HepG2 (cell line): ENCODE data around the gene RTF1. TPM values are rescaled to one million over a fixed set of nuclear protein-coding genes. Genes with fewer than 3 reads are reported as not detected.
A peak's percentile ranks its signal among the peaks of the same experiment; 100 is the strongest.

Experiments
- ATAC-seq: fragments of 200-7000 bp; cut with Tn5 transposase; 3 replicates; pipeline ENCODE4 v1.9.1; 2020; ENCODE audit warnings: mild to moderate bottlenecking, moderate library complexity
- BruUV-seq: library from RNA; stranded (reverse); fragments of 400-500 nt; replicated peaks from 2 replicates; lab custom pipeline; 2021; lab: Mats Ljungman, UMichigan
- CTCF ChIA-PET: fragments of 300-600 bp; formaldehyde crosslinking; extraction: SDS; loops from one replicate; lab custom pipeline; 2021; ENCODE audit warnings: low total read pairs, inconsistent platforms, low intra/inter-chr PET ratio; lab: Yijun Ruan, JAX
- POLR2A ChIA-PET: fragments of 350-600 bp; sonication (Branson Sonifier 250); formaldehyde crosslinking; loops from one replicate; lab custom pipeline; 2020; ENCODE audit warnings: antibody characterized with exemption, inconsistent platforms; lab: Yijun Ruan, JAX
- DNase-seq: peaks from one replicate; pipeline ENCODE4 v3.0.0-alpha.2; 2015; ENCODE audit warnings: low spot score
- FAIRE-seq: peaks from 3 replicates; lab custom pipeline; 2011; peaks lifted over from hg19 to GRCh38; lab: Jason Lieb, UNC
- H2AFZ ChIP-seq: one replicate; pipeline ENCODE4 v1.6.1; 2011; ENCODE audit warnings: low read length, inconsistent platforms
- H3K27ac ChIP-seq: fragments of 300-600 bp; 3 replicates; pipeline ENCODE4 v1.8.0; 2011; ENCODE audit warnings: mixed run types, mild to moderate bottlenecking, mixed read lengths, low read length, inconsistent platforms; ENCODE audit not compliant: insufficient read depth; ENCODE audit errors: extremely low read length
- H3K27me3 ChIP-seq, 2 experiments: fragments of 200-600 bp in 1 of 2; 2 replicates in 1 of 2; 3 replicates in 1 of 2; pipeline versions ENCODE4 v1.6.0 to v1.8.0; 2011; ENCODE audit warnings: low read length in 2 of 2, mild to moderate bottlenecking in 2 of 2, moderate library complexity in 2 of 2, inconsistent platforms in 1 of 2; ENCODE audit not compliant: insufficient read depth in 2 of 2, control insufficient read depth in 1 of 2
- H3K36me3 ChIP-seq, 2 experiments: fragments of 200-600 bp in 1 of 2; replicated peaks in 1 of 2; 2 replicates in 1 of 2; 3 replicates in 1 of 2; pipeline versions ENCODE4 v1.5.1 to v1.8.0; 2011; ENCODE audit warnings: low read length in 2 of 2, inconsistent platforms in 1 of 2; ENCODE audit not compliant: insufficient read depth in 2 of 2, control insufficient read depth in 1 of 2
- H3K4me1 ChIP-seq: 2 replicates; pipeline ENCODE4 v1.5.1; 2012; ENCODE audit warnings: low read length, inconsistent platforms; ENCODE audit not compliant: insufficient read depth
- H3K4me2 ChIP-seq: 2 replicates; pipeline ENCODE4 v1.6.0; 2011; ENCODE audit warnings: low read depth, low read length, inconsistent platforms
- H3K4me3 ChIP-seq, 3 experiments: fragments of 200-600 bp in 1 of 3; sonication (generic), shearing (Covaris generic) in 1 of 3; replicated peaks in 1 of 3; 2 replicates each; pipeline ENCODE4 v1.5.1; 2011 to 2016; ENCODE audit warnings: low read length in 3 of 3, inconsistent platforms in 2 of 3, low read depth in 2 of 3, mild to moderate bottlenecking in 2 of 3, control low read depth in 1 of 3, mixed read lengths in 1 of 3; ENCODE audit not compliant: insufficient read depth in 1 of 3
- H3K79me2 ChIP-seq: one replicate; pipeline ENCODE4 v1.6.1; 2011; ENCODE audit warnings: low read length, inconsistent platforms; ENCODE audit not compliant: insufficient read depth
- H3K9ac ChIP-seq: 2 replicates; pipeline ENCODE4 v1.6.0; 2011; ENCODE audit warnings: mild to moderate bottlenecking, low read depth, low read length, inconsistent platforms; ENCODE audit not compliant: insufficient read depth
- H3K9me3 ChIP-seq: 2 replicates; pipeline ENCODE4 v1.5.1; 2012; ENCODE audit warnings: mild to moderate bottlenecking, low read length
- H4K20me1 ChIP-seq: 2 replicates; pipeline ENCODE4 v1.6.0; 2011; ENCODE audit warnings: inconsistent platforms, mild to moderate bottlenecking, low read length, moderate library complexity; ENCODE audit not compliant: insufficient read depth
- ATF7 ChIP-seq, 2 experiments: fragments of 450-650 bp in 1 of 2; sonication (generic) in 1 of 2; formaldehyde crosslinking in 1 of 2; IDR thresholded peaks; 2 replicates each; pipeline versions ENCODE4 v1.4.0 to v1.6.1; 2016 to 2020; ENCODE audit warnings: antibody characterized with exemption in 1 of 2, mild to moderate bottlenecking in 1 of 2, missing genetic modification reagents in 1 of 2
- FOXA1 ChIP-seq, 2 experiments: fragments of 450-650 bp in 1 of 2; sonication (generic) in 1 of 2; formaldehyde crosslinking in 1 of 2; IDR thresholded peaks; 2 replicates each; pipeline versions ENCODE4 v1.4.0 to v1.6.1; 2016 to 2020; ENCODE audit warnings: missing genetic modification reagents in 1 of 2
- KDM2A ChIP-seq: sonication (generic); formaldehyde crosslinking; IDR thresholded peaks from 2 replicates; pipeline ENCODE4 v1.4.0; 2020; ENCODE audit warnings: low read depth, missing genetic modification reagents, borderline replicate concordance
- KDM4B ChIP-seq: sonication (generic); formaldehyde crosslinking; IDR thresholded peaks from 2 replicates; pipeline ENCODE4 v1.4.0; 2020; ENCODE audit warnings: missing genetic modification reagents
- MIXL1 ChIP-seq: IDR thresholded peaks from 2 replicates; pipeline ENCODE4 v1.6.1; 2016
- MXI1 ChIP-seq: IDR thresholded peaks from 3 replicates; pipeline ENCODE4 v1.6.1; 2012; ENCODE audit warnings: low read depth, low read length, inconsistent platforms, borderline replicate concordance
- NFKBIZ ChIP-seq: IDR thresholded peaks from 2 replicates; pipeline ENCODE4 v1.6.1; 2018; ENCODE audit warnings: missing genetic modification reagents, missing compliant biosample characterization
- NPAS2 ChIP-seq: sonication (generic); formaldehyde crosslinking; IDR thresholded peaks from 2 replicates; pipeline ENCODE4 v1.8.0; 2022; ENCODE audit warnings: mild to moderate bottlenecking, missing genetic modification reagents, borderline replicate concordance
- RAD51 ChIP-seq: fragments of 450-650 bp; IDR thresholded peaks from 2 replicates; pipeline ENCODE4 v1.6.1; 2016; ENCODE audit warnings: borderline replicate concordance
- SMAD3 ChIP-seq: sonication (generic); formaldehyde crosslinking; IDR thresholded peaks from 2 replicates; pipeline ENCODE4 v1.4.0; 2020; ENCODE audit warnings: missing genetic modification reagents
- SOX13 ChIP-seq, 3 experiments: fragments of 450-650 bp in 1 of 3; sonication (generic) in 1 of 3; formaldehyde crosslinking in 1 of 3; IDR thresholded peaks in 2 of 3; conservative IDR thresholded peaks in 1 of 3; 2 replicates each; pipeline versions ENCODE4 v1.5.0 to v1.6.1; 2016 to 2020; ENCODE audit warnings: antibody characterized with exemption in 1 of 3, mild to moderate bottlenecking in 1 of 3, missing compliant biosample characterization in 1 of 3, missing genetic modification reagents in 1 of 3, moderate library complexity in 1 of 3
- SSRP1 ChIP-seq: IDR thresholded peaks from 2 replicates; pipeline ENCODE4 v1.6.1; 2016; ENCODE audit warnings: control low read depth
- TGIF2 ChIP-seq: IDR thresholded peaks from 2 replicates; pipeline ENCODE4 v1.6.1; 2016; ENCODE audit warnings: control low read depth, missing compliant biosample characterization
- TRIM24 ChIP-seq: sonication (generic); formaldehyde crosslinking; IDR thresholded peaks from 2 replicates; pipeline ENCODE4 v1.8.0; 2022; ENCODE audit warnings: mild to moderate bottlenecking, missing genetic modification reagents
- ZFP1 ChIP-seq: IDR thresholded peaks from 2 replicates; pipeline ENCODE4 v1.6.1; 2016
- ZFP36L2 ChIP-seq: sonication (generic); formaldehyde crosslinking; IDR thresholded peaks from 2 replicates; pipeline ENCODE4 v1.4.0; 2020; ENCODE audit warnings: missing genetic modification reagents
- ZNF34 ChIP-seq: sonication (generic); formaldehyde crosslinking; IDR thresholded peaks from 2 replicates; pipeline ENCODE4 v1.4.0; 2020; ENCODE audit warnings: mild to moderate bottlenecking, missing genetic modification reagents, borderline replicate concordance
- WGBS: methylation state at CpG from one replicate; pipeline ENCODE4 v1.1.6; 2017; ENCODE audit warnings: low lambda C conversion rate; 5-methylcytosine and 5-hydroxymethylcytosine counted together
- in situ Hi-C: cut with HindIII; loops from 2 replicates; pipeline ENCODE4 v1.10.0; 2017; ENCODE audit warnings: low pct_unique_long_range_greater_than_20kb; ENCODE audit not compliant: extremely low pct_ligation_motif_present
- intact Hi-C: fragments of 100-400 bp; cut with micrococcal nuclease; formaldehyde crosslinking; loops from one replicate; pipeline ENCODE4 v1.10.0; 2022; ENCODE audit not compliant: unreplicated experiment
- polyA plus RNA-seq, 8 experiments: library from polyadenylated mRNA; depleted of rRNA in 3 of 8; stranded (reverse) in 7 of 8; unstranded in 1 of 8; fragments of >200 nt; fragmentation: Illumina TruSeq in 4 of 8; extraction: Trizol in 4 of 8; gene quantifications; 2 replicates each; pipeline versions ENCODE4 v1.2.1 to v1.2.3, GENCODE V29; 2011 to 2016; ENCODE audit warnings: low read depth in 4 of 8, missing spikeins in 1 of 8, mixed read lengths in 1 of 8; ENCODE audit not compliant: insufficient read depth in 1 of 8
- total RNA-seq, 5 experiments: library from RNA; depleted of rRNA; stranded (reverse); fragments of >200 nt; fragmentation: Illumina TruSeq; extraction: Trizol; gene quantifications; 2 replicates each; pipeline ENCODE4 v1.2.3, GENCODE V29; 2016; ENCODE audit warnings: low read depth in 1 of 5

The RTF1 gene
- total and polyA plus RNA-seq, 2 of the 13 experiments (the other 11 are each of a cell fraction or from before 2014, with no cell fraction given), result 13.9 to 17.9 TPM

DNA sequence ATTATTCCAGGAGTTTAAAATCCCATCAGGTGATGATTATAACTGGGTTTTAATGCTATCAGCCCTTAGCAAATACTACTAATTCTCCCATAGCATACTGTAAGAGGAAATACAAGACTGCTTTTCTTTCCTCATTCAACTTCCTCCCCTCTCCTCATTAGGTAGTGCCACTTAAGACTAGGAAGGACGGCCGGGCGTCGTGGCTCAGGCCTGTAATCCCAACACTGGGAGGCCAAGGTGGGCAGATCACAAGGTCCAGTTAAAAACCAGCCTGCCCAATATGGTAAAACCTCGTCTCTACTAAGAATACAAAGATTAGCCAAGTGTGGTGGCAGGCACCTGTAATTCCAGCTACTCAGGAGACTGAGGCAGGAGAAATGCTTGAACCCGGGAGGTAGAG is 29.2 kb upstream of the RTF1 start:
- FAIRE-seq, result no peak
- TF ChIP-seq FOXA1 (IDR thresholded peaks at IDR 0.05), result no peak
- TF ChIP-seq FOXA1 (CRISPR knock-in tag; IDR thresholded peaks at IDR 0.05), result no peak
- TF ChIP-seq ZFP1 (CRISPR knock-in tag), result no peak
- TF ChIP-seq TGIF2, result no peak
- TF ChIP-seq TRIM24 (CRISPR knock-in tag), result no peak
- no peak for TF ChIP-seq ZNF34 (CRISPR knock-in tag)
- no peak for TF ChIP-seq KDM4B (CRISPR knock-in tag)
- TF ChIP-seq RAD51, result no peak
- TF ChIP-seq MIXL1 (CRISPR knock-in tag), result no peak
- no peak for TF ChIP-seq SMAD3
- TF ChIP-seq MXI1, result no peak
- no peak for TF ChIP-seq NPAS2 (CRISPR knock-in tag)
- Histone ChIP-seq H3K36me3 (peaks cover 0 to 2% of the 10 kb centered on the region in 2 experiments; a peak in 1 of 5 replicates), H3K4me2 (no peak overlapping the region), H3K79me2 (no peaks in the 10 kb centered on the region), H3K9ac (no peak overlapping the region), H3K4me1 (peaks cover 9% of the 10 kb centered on the region), H3K27ac (no peak overlapping the region), H4K20me1 (no peaks in the 10 kb centered on the region), H3K9me3 (no peaks in the 10 kb centered on the region), H3K27me3 (no peaks in the 10 kb centered on the region), H3K4me3 (no peak overlapping the region), H2AFZ (no peak overlapping the region)
- DNase-seq, result no peak
- intact Hi-C loops (no loop called here), in situ Hi-C loops (no loop called here)
- ChIA-PET CTCF (no interaction called here), POLR2A (no interaction called here)
- BruUV-seq, result no TSS peak
- 100% methylated on average over 6 of the region's 6 CpGs for WGBS
- no peak for ATAC-seq

DNA sequence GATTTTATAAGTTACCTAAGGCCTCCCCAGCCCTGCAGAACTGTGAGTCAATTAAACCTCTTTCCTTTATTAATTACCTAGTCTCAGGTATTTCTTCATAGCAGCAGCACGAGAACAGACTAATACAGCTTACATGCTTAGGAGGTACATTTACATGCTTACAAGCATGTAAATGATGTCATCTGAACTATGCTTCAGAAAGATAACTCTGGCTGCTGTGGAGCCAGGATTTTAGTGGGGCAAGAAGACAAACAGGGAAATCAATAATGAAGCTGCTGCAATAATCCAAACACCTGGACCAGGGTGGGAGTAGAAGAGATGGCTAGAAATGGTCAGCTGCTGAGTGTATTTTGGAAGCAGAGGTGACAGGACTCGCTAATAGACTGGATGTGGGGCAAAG is 24.2 kb upstream of the RTF1 start:
- H4K20me1 ChIP-seq, result no peaks in the 10 kb centered on the region
- ATAC-seq (no peak), DNase-seq (no peak), FAIRE-seq (no peak)
- in situ Hi-C loops (no loop called here), intact Hi-C loops (no loop called here)
- TF ChIP-seq SSRP1 (CRISPR knock-in tag), result no peak
- TF ChIP-seq KDM2A (CRISPR knock-in tag), result no peak
- TF ChIP-seq ATF7 (IDR thresholded peaks at IDR 0.05), result peak; percentile 26; the same call in 1 of the 2 replicates
- TF ChIP-seq ATF7 (CRISPR knock-in tag; IDR thresholded peaks at IDR 0.05), result no peak
- TF ChIP-seq SOX13 (IDR thresholded peaks at IDR 0.05), result no peak
- TF ChIP-seq SOX13 (CRISPR knock-in tag; conservative IDR thresholded peaks at IDR 0.05 in 1 of 2, IDR thresholded peaks at IDR 0.05 in 1 of 2), result no peak
- no peak for TF ChIP-seq ZFP36L2
- no peak for TF ChIP-seq NFKBIZ (CRISPR knock-in tag)
- no peak overlapping the region for H2AFZ ChIP-seq
- WGBS, result 97% methylated on average over 2 of the region's 2 CpGs
- no TSS peak for BruUV-seq
- no peak overlapping the region for H3K9ac ChIP-seq
- no peak overlapping the region for H3K4me3 ChIP-seq
- ChIA-PET POLR2A (no interaction called here), CTCF (no interaction called here)
- H3K36me3 ChIP-seq, result peaks cover 1 to 12% of the 10 kb centered on the region in 2 experiments; a peak in 3 of 5 replicates
- H3K4me2 ChIP-seq, result no peak overlapping the region
- H3K27me3 ChIP-seq, result no peaks in the 10 kb centered on the region
- H3K9me3 ChIP-seq, result no peaks in the 10 kb centered on the region
- no peaks in the 10 kb centered on the region for H3K79me2 ChIP-seq
- H3K27ac ChIP-seq, result no peak overlapping the region
- no peaks in the 10 kb centered on the region for H3K4me1 ChIP-seq
